Hematopoietic multipotent progenitor cell treated with erythropoietin and hydrocortisone succinate and interleukin-3 and kit ligand, for 15 days (in vitro differentiated cells): Measurements from ENCODE around the gene SLC5A8.

Source experiments
- DNase-seq: peaks from one replicate; pipeline ENCODE4 v3.0.0-alpha.2; 2015; ENCODE audit warnings: low spot score

SLC5A8 gene

GRCh38 chr12:101209319-101210302 lies at the start of gene SLC5A8:
SLC5A8 (minus strand) TSS chr12:101210238; CDS start chr12:101209848, 390 bp downstream.
- DNase-seq, result no peak

GRCh38 chr12:101257357-101257756 lies 47.3 kb upstream of the SLC5A8 start:
- DNase-seq, result no peak

- no peak for DNase-seq
Measured at GRCh38 chr12:101256266-101256665, 46.2 kb upstream of the SLC5A8 start.

GRCh38 chr12:101243616-101244015 lies 33.6 kb upstream of the SLC5A8 start:
- no peak for DNase-seq

- no peak for DNase-seq
Measured at GRCh38 chr12:101243074-101243473, 33.0 kb upstream of the SLC5A8 start.

GRCh38 chr12:101238800-101239329 lies 28.8 kb upstream of the SLC5A8 start:
- DNase-seq, result no peak

GRCh38 chr12:101238306-101238705 lies 28.3 kb upstream of the SLC5A8 start:
- no peak for DNase-seq

- no peak for DNase-seq
Measured at GRCh38 chr12:101235686-101236085, 25.6 kb upstream of the SLC5A8 start.

- DNase-seq, result no peak
Measured at GRCh38 chr12:101231636-101232035, 21.6 kb upstream of the SLC5A8 start.

GRCh38 chr12:101230547-101230946 lies 20.5 kb upstream of the SLC5A8 start:
- DNase-seq, result no peak

- DNase-seq, result no peak
Measured at GRCh38 chr12:101229841-101230241, 19.8 kb upstream of the SLC5A8 start.

GRCh38 chr12:101221301-101221700 lies 11.3 kb upstream of the SLC5A8 start:
- no peak for DNase-seq

- no peak for DNase-seq
Measured at GRCh38 chr12:101216810-101217209, 6.8 kb upstream of the SLC5A8 start.

GRCh38 chr12:101207086-101207780 lies 2.8 kb downstream of the SLC5A8 start:
- DNase-seq, result no peak

- DNase-seq, result no peak
Measured at GRCh38 chr12:101204602-101205304, 5.3 kb downstream of the SLC5A8 start.

- no peak for DNase-seq
Measured at GRCh38 chr12:101200824-101201223, 9.2 kb downstream of the SLC5A8 start.

- no peak for DNase-seq
Measured at GRCh38 chr12:101200145-101200544, 9.9 kb downstream of the SLC5A8 start.

- DNase-seq, result no peak
Measured at GRCh38 chr12:101186291-101186690, 23.7 kb downstream of the SLC5A8 start.

- DNase-seq, result no peak
Measured at GRCh38 chr12:101181776-101182175, 28.3 kb downstream of the SLC5A8 start.

GRCh38 chr12:101174541-101174940 lies 35.5 kb downstream of the SLC5A8 start:
- DNase-seq, result no peak

GRCh38 chr12:101173197-101173749 lies 36.8 kb downstream of the SLC5A8 start:
- DNase-seq, result no peak

GRCh38 chr12:101172316-101172715 lies 37.7 kb downstream of the SLC5A8 start:
- DNase-seq, result no peak
